ENCODE results near the gene TSPAN17. TPM values are rescaled to one million over a fixed set of nuclear protein-coding genes. Genes with fewer than 3 reads are reported as not detected.

Gene TSPAN17
- total RNA-seq, 1 experiment from 2014 or later, result 96.3 TPM

GRCh38 chr5:176673651-176674583 is 26.6 kb downstream of the TSPAN17 start:
- DNase-seq (ENCODE audit: low spot score), result no peak
- in situ Hi-C loops (cut with HindIII; ENCODE audit: low sequenced_read_pairs), result no loop called here

- no peak for DNase-seq (ENCODE audit: low spot score)
- in situ Hi-C loops (cut with HindIII; ENCODE audit: low sequenced_read_pairs), result no loop called here
These were observed 27.5 kb downstream of the TSPAN17 start for GRCh38 chr5:176674799-176675198.

- DNase-seq (ENCODE audit: low spot score), result peak; percentile 78
- in situ Hi-C loops (cut with HindIII; ENCODE audit: low sequenced_read_pairs), result no loop called here
These were observed 28.5 kb downstream of the TSPAN17 start for GRCh38 chr5:176675676-176676360.

DNA sequence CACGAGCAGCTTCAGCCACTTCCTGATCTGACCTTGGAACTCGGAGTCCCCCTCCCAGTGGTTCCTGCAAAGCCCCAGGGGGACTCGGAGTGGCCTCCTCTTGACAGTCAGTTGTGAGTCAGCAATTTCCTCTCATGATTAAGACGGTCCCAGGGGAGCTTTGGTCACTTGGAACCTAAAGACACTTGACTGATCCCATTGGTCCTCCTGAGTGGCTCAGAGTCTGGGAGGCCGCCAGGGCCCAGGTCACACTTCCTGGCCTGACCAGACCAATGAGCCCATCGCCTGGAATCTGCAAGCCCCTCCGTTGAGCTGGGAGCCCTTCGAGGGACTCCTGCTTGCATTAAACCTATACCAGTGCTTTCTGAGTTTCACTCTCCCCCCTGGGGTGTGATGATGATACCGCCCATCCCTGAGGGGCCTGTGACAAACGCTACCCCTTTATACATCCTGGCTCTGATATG is 29.1 kb downstream of the TSPAN17 start:
- in situ Hi-C loops (cut with HindIII; ENCODE audit: low sequenced_read_pairs), result no loop called here
- DNase-seq (ENCODE audit: low spot score), result no peak

GRCh38 chr5:176677209-176677939 is 30.1 kb downstream of the TSPAN17 start:
- in situ Hi-C loops (cut with HindIII; ENCODE audit: low sequenced_read_pairs), result no loop called here
- DNase-seq (ENCODE audit: low spot score), result peak; percentile 95

GRCh38 chr5:176678584-176678983 is 31.3 kb downstream of the TSPAN17 start:
- in situ Hi-C loops (cut with HindIII; ENCODE audit: low sequenced_read_pairs), result no loop called here
- no peak for DNase-seq (ENCODE audit: low spot score)

DNA sequence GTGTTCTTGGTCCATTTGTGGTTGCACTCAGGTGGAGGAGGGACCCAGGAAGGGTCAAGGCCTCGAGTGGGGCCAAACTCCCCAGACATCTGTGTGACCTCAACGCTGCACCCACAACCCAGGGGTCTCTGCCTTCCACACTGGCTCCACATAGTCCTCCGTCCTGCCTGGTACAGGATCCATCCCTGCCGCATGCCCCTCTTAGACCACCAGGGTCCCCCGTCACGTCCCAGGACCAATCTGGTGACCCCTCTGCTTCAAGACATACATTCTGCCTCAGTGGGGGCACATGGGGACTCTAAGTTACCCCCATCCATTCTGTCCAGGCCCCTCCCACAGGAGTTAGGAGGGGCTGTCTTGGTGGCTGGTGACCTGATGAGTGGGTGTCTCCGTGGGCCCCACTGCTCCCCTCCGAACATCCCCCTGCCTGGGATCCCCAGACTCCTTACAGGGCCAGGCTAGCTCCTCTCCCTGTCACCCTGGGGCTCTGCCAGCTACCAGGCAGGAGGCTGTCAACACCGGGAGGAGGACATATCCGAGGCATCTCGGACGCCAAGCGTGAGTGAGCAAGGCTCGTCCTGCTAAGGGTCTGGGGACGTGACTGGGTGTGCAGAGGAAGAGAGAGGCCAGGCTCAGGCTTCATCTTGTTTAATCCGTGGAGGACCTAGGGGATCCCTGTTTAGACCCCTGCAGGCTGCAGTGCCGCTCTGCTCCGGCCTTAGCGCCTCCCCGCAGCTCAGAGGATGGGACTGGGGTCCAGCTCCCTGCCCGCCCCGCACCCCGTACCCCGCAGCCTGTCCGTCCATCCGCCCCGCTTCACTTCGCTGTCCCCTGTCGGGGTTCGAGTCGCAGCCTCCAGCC is 32.3 kb downstream of the TSPAN17 start:
- peak; percentile 46 for DNase-seq (ENCODE audit: low spot score)
- in situ Hi-C loops (cut with HindIII; ENCODE audit: low sequenced_read_pairs), result no loop called here

- no peak for DNase-seq (ENCODE audit: low spot score)
- in situ Hi-C loops (cut with HindIII; ENCODE audit: low sequenced_read_pairs), result no loop called here
These were observed 32.9 kb downstream of the TSPAN17 start for GRCh38 chr5:176680226-176680563.

- in situ Hi-C loops (cut with HindIII; ENCODE audit: low sequenced_read_pairs), result no loop called here
- no peak for DNase-seq (ENCODE audit: low spot score)
These were observed 34.8 kb downstream of the TSPAN17 start for GRCh38 chr5:176682016-176682531.

DNA sequence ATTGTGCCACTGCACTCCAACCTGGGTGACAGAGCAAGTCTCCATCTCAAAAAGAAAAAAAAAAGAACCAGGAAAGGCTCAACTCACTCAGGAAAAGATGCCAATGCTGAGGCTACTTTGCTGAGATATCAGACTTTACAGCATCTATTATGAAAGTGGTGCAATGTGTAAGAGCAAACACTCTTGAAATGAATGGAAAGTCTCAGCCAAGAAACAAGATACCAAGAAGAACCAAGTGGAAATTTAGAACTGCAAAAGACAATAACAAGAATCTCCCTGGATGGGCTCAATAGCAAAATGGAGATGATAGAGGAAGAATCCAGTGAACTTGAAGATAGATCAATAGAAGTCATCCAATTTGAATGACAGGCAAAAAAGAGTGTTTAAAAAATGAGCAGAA is 37.7 kb downstream of the TSPAN17 start:
- in situ Hi-C loops (cut with HindIII; ENCODE audit: low sequenced_read_pairs), result no loop called here
- DNase-seq (ENCODE audit: low spot score), result no peak

- DNase-seq (ENCODE audit: low spot score), result no peak
- in situ Hi-C loops (cut with HindIII; ENCODE audit: low sequenced_read_pairs), result no loop called here
These were observed 40.0 kb downstream of the TSPAN17 start for GRCh38 chr5:176687247-176687646.

GRCh38 chr5:176687881-176688280 is 40.6 kb downstream of the TSPAN17 start:
- DNase-seq (ENCODE audit: low spot score), result no peak
- in situ Hi-C loops (cut with HindIII; ENCODE audit: low sequenced_read_pairs), result no loop called here

DNA sequence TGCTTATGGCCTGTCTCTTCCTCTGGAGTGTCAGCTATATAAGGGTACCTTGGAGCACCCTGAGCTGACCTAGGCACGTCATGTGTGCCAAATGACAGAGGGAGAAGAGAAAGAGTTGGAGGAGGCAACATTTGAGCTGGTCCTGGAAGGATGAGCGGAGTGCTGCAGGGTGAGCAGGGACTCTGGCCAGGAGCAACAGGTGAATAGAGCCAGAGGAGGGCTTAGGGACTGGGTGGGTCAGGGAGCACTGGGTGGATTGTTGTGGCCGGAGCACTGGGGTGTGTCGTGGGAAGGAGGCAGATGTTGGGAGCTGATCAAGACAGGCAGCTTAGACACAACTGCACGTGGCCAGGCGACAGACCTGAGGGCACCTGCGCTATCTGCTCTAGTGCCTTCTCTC is 43.6 kb downstream of the TSPAN17 start:
- in situ Hi-C loops (cut with HindIII; ENCODE audit: low sequenced_read_pairs), result no loop called here
- no peak for DNase-seq (ENCODE audit: low spot score)

- in situ Hi-C loops (cut with HindIII; ENCODE audit: low sequenced_read_pairs), result no loop called here
- no peak for DNase-seq (ENCODE audit: low spot score)
These were observed 44.2 kb downstream of the TSPAN17 start for GRCh38 chr5:176691524-176691923.

GRCh38 chr5:176692326-176692725 is 45.0 kb downstream of the TSPAN17 start:
- in situ Hi-C loops (cut with HindIII; ENCODE audit: low sequenced_read_pairs), result no loop called here
- DNase-seq (ENCODE audit: low spot score), result no peak

DNA sequence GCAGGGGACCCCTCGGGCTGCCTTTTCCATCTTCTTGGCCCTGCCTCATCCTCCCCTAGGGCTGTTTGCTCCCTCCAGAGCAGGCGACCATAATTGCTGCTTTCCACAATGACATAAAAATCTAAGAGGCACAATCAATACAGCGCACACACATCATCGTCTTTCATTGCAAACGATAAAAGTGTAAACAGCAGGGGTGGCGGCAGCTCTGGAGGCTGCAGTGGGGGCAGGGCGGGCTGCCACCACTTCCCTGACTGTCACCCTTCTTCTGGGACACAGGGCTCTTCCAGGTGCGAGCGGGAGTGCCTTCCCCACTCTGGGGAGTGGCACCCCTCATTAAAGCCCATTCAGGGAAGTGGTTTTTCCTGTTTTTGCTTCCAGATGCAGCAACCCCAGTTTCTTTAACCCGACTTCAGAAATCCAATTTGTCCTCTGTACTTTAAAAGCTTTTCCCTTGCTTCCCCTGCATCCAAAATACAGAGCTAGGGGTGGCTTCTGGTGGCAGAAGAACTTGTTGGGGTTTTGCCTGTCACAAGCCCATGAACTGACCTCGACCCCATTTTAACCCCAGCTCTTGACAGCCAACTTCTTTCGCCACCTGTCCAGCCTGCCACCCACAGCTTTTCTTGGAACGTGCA is 45.7 kb downstream of the TSPAN17 start:
- in situ Hi-C loops (cut with HindIII; ENCODE audit: low sequenced_read_pairs), result no loop called here
- no peak for DNase-seq (ENCODE audit: low spot score)

DNA sequence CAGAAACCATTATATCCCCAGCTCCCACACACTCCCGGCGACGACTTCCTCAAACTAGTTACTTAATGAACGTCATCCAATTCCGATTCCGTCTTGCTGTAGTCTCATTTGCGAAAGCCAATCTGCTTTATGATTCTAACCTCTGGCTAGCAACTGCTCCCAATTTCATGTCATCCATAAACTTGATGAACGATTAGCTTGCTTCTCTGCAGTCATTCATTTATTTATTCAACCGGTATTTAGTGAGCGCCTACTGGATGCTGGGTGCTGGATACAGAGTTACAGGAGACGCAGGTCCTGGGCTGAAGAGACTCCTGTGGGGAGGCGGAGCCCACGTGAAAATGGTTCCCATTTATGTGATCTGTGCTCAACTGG is 46.2 kb downstream of the TSPAN17 start:
- no peak for DNase-seq (ENCODE audit: low spot score)
- in situ Hi-C loops (cut with HindIII; ENCODE audit: low sequenced_read_pairs), result no loop called here

DNA sequence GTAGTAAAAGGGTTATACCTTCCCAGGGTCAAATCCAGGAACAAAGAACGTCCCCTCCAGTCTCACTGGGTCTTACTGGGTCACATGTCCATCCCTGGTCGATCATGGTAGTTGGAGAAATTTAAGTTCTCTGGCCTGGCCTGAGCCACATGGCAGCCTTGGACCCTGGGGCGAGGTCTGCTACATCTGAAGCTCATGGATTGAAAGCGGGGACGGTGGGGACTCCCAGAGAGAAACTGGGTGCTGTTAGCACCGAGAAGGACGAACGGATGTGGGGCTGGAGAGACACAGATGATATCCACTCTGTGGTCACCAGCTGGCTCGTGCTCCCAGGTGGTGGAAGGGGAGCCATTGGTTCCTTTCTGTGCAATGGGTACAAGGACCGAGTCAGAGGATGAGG is 46.9 kb downstream of the TSPAN17 start:
- in situ Hi-C loops (cut with HindIII; ENCODE audit: low sequenced_read_pairs), result no loop called here
- no peak for DNase-seq (ENCODE audit: low spot score)

Measured in G401 (cell line).